Suprapubic skin (tissue), 4 donors: ENCODE measurements around the gene KDM2B.

Experiments used
- CTCF ChIP-seq, 2 donors: fragments of 200-600 bp in 1 of 2; fragments of 450-650 bp in 1 of 2; sonication (generic) in 1 of 2; IDR thresholded peaks; one replicate each; pipeline ENCODE4 v1.5.1; 2016 to 2019; ENCODE audit warnings: antibody characterized with exemption in 2 of 2, mild to moderate bottlenecking in 1 of 2, moderate library complexity in 1 of 2
- POLR2A ChIP-seq, 2 donors: fragments of 450-650 bp; IDR thresholded peaks; one replicate each; pipeline ENCODE4 v1.6.1; 2017; ENCODE audit warnings: antibody characterized with exemption in 2 of 2, mild to moderate bottlenecking in 2 of 2, moderate library complexity in 2 of 2
- POLR2AphosphoS5 ChIP-seq, 3 donors: sonication (generic); formaldehyde crosslinking; IDR thresholded peaks; one replicate each; pipeline ENCODE4 v1.6.1; 2017; ENCODE audit warnings: antibody characterized with exemption in 3 of 3

- TF ChIP-seq CTCF (IDR thresholded peaks at IDR 0.05), result no peak
- TF ChIP-seq POLR2AphosphoS5 (IDR thresholded peaks at IDR 0.05), result no peak
- no peak for TF ChIP-seq POLR2A (IDR thresholded peaks at IDR 0.05)
These were observed 188.5 kb downstream of the KDM2B start for GRCh38 chr12:121392325-121392716.
